Upper lobe of left lung (tissue), 6 donors: ENCODE results near the gene MID1. TPM values are rescaled to one million over a fixed set of nuclear protein-coding genes. Genes with fewer than 3 reads are reported as not detected.

ENCODE experiments used
- ATAC-seq, 2 donors: fragments of 200-7000 bp; cut with Tn5 transposase; one replicate each; pipeline ENCODE4 v1.9.1; 2022; ENCODE audit warnings: mild to moderate bottlenecking in 2 of 2, moderate library complexity in 2 of 2; ENCODE audit not compliant: low FRiP score in 2 of 2
- DNase-seq, 2 donors: peaks; one replicate each; pipeline ENCODE4 v3.0.0-alpha.2; 2019 to 2020
- H3K27ac ChIP-seq, 4 donors: fragments of 200-600 bp; sonication (generic); one replicate each; pipeline ENCODE4 v1.5.1; 2016 to 2019
- H3K27me3 ChIP-seq, 4 donors: fragments of 200-600 bp; sonication (generic); one replicate each; pipeline ENCODE4 v1.5.1; 2017 to 2019
- H3K36me3 ChIP-seq, 4 donors: fragments of 200-600 bp; sonication (generic); one replicate each; pipeline ENCODE4 v1.5.1; 2016 to 2019
- H3K4me1 ChIP-seq, 4 donors: fragments of 200-600 bp; sonication (generic); one replicate each; pipeline ENCODE4 v1.5.1; 2018 to 2019
- H3K4me3 ChIP-seq, 4 donors: fragments of 200-600 bp; sonication (generic); one replicate each; pipeline ENCODE4 v1.5.1; 2017 to 2019; ENCODE audit warnings: mild to moderate bottlenecking in 2 of 4, moderate library complexity in 1 of 4
- H3K9me3 ChIP-seq, 4 donors: fragments of 200-600 bp; sonication (generic); one replicate each; pipeline ENCODE4 v1.5.1; 2018 to 2019
- CTCF ChIP-seq, 6 experiments: fragments of 450-650 bp in 4 of 6; fragments of 200-600 bp in 2 of 6; sonication (generic) in 2 of 6; IDR thresholded peaks; one replicate each; pipeline ENCODE4 v1.5.1; 2016 to 2019; ENCODE audit warnings: antibody characterized with exemption in 6 of 6
- EP300 ChIP-seq, 4 donors: sonication (generic); formaldehyde crosslinking; IDR thresholded peaks; one replicate each; pipeline ENCODE4 v1.5.1; 2017; ENCODE audit warnings: antibody characterized with exemption in 4 of 4, control low read depth in 2 of 4
- POLR2A ChIP-seq, 4 donors: fragments of 450-650 bp; IDR thresholded peaks; one replicate each; pipeline ENCODE4 v1.5.1; 2016 to 2017; ENCODE audit warnings: antibody characterized with exemption in 4 of 4, mild to moderate bottlenecking in 2 of 4
- POLR2AphosphoS5 ChIP-seq, 2 donors: sonication (generic); formaldehyde crosslinking; IDR thresholded peaks; one replicate each; pipeline ENCODE4 v1.5.1; 2017; ENCODE audit warnings: antibody characterized with exemption in 2 of 2
- WGBS, 2 donors: methylation state at CpG; one replicate each; pipeline ENCODE4 v1.1.5; 2017 to 2018; 5-methylcytosine and 5-hydroxymethylcytosine counted together
- total RNA-seq, 6 donors: library from RNA; depleted of rRNA in 4 of 6; stranded (reverse); fragments of >200 nt in 4 of 6; gene quantifications; one replicate each; pipeline versions ENCODE4 v1.1.0 to v1.2.1, GENCODE V29; 2016 to 2021
- donor health status: DM: no; HTN: no; CAD: no; lungs with moderate emphysema.
- donor health status: DM: no; HTN: yes; CAD: no; lungs with severe emphysema.

Gene MID1
- total RNA-seq, 6 donors from 2014 or later, result 17.2 to 36.7 (median 25.6) TPM

DNA sequence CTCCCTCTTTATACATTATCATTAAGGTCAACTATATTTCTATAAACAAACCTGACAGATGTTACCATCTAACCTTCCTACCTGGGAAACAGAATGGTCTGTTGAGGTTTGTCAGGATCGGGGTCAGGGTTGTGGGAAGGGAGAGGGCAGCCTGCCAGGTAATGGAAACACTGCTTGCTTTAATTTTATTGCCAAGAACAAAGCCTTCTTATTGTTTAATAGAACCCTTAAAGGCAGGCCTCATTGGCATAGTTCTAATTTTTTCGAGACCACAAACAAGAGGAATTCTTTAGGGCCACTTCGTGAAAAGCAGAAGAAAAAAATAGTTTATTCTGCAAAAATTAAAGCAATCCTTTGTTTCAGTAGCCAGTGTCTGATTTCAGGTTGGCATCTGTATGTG lies 113.2 kb downstream of the MID1 start:
- no peak for ATAC-seq
- TF ChIP-seq POLR2AphosphoS5 (IDR thresholded peaks at IDR 0.05) (no peak), EP300 (IDR thresholded peaks at IDR 0.05) (no peak), POLR2A (IDR thresholded peaks at IDR 0.05) (no peak), CTCF (IDR thresholded peaks at IDR 0.05) (no peak)
- Histone ChIP-seq H3K9me3 (no peaks in the 10 kb centered on the region), H3K36me3 (no peaks in the 10 kb centered on the region), H3K4me3 (no peak overlapping the region), H3K27ac (no peak overlapping the region), H3K27me3 (no peaks in the 10 kb centered on the region), H3K4me1 (no peaks in the 10 kb centered on the region)
- 19 to 46% methylated on average over 3 of the region's 3 CpGs for WGBS, 2 donors
- no peak for DNase-seq

- no peak for TF ChIP-seq POLR2A (IDR thresholded peaks at IDR 0.05)
- no peak for TF ChIP-seq EP300 (IDR thresholded peaks at IDR 0.05)
- no peak for TF ChIP-seq POLR2AphosphoS5 (IDR thresholded peaks at IDR 0.05)
- no peak for TF ChIP-seq CTCF (IDR thresholded peaks at IDR 0.05)
- no peak for ATAC-seq
- 81 to 86% methylated on average over 3 to 4 of the region's 4 CpGs for WGBS, 2 donors
Measured at GRCh38 chrX:10506781-10507180, 113.6 kb downstream of the MID1 start.

GRCh38 chrX:10505726-10506125 lies 114.7 kb downstream of the MID1 start:
- Histone ChIP-seq H3K9me3 (no peaks in the 10 kb centered on the region), H3K27ac (no peak overlapping the region), H3K4me3 (no peak overlapping the region), H3K4me1 (no peaks in the 10 kb centered on the region), H3K27me3 (no peaks in the 10 kb centered on the region), H3K36me3 (no peaks in the 10 kb centered on the region)
- no peak for DNase-seq
- WGBS, 2 donors, result 76 to 85% methylated on average over 4 of the region's 4 CpGs
- ATAC-seq, result no peak
- no peak for TF ChIP-seq EP300 (IDR thresholded peaks at IDR 0.05)
- TF ChIP-seq POLR2AphosphoS5 (IDR thresholded peaks at IDR 0.05), result no peak

More at GRCh38 chrX:10506781-10507180, 113.6 kb downstream of the MID1 start:
- Histone ChIP-seq H3K27ac (no peak overlapping the region), H3K9me3 (no peaks in the 10 kb centered on the region), H3K36me3 (no peaks in the 10 kb centered on the region), H3K4me3 (no peak overlapping the region), H3K27me3 (no peaks in the 10 kb centered on the region), H3K4me1 (no peaks in the 10 kb centered on the region)
- no peak for DNase-seq

DNA sequence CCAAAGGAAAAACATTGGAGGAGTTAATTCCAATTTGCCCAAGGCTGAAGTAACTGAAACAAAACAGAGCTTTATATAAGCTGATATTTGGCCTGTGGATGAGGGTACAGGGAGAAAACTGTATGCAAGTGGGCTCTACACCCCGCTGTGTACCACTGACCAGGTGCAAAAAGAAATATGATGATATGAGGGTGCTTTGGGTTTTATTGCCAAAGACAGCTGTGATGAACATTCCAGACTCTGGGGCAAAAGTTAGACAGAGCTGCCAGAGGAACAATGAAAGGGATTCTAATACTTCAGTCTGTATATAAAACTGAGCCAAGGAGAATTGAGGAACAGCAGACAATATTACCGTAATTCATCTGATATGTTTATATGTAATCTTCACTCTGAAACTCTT lies 117.4 kb downstream of the MID1 start:
- ATAC-seq (no peak), DNase-seq (no peak)
- no peak overlapping the region for H3K27ac ChIP-seq
- H3K9me3 ChIP-seq, result no peaks in the 10 kb centered on the region
- TF ChIP-seq EP300 (IDR thresholded peaks at IDR 0.05) (no peak), POLR2AphosphoS5 (IDR thresholded peaks at IDR 0.05) (no peak), CTCF (IDR thresholded peaks at IDR 0.05) (no peak), POLR2A (IDR thresholded peaks at IDR 0.05) (no peak)
- no peaks in the 10 kb centered on the region for H3K27me3 ChIP-seq
- no peaks in the 10 kb centered on the region for H3K4me1 ChIP-seq
- WGBS, 2 donors, result 56 to 82% methylated on average over 2 of the region's 2 CpGs
- H3K36me3 ChIP-seq, result no peaks in the 10 kb centered on the region
- no peak overlapping the region for H3K4me3 ChIP-seq

- 75 to 77% methylated on average over 6 of the region's 6 CpGs for WGBS, 2 donors
- Histone ChIP-seq H3K36me3 (no peaks in the 10 kb centered on the region), H3K4me1 (no peaks in the 10 kb centered on the region), H3K9me3 (no peaks in the 10 kb centered on the region), H3K27me3 (no peaks in the 10 kb centered on the region), H3K4me3 (no peak overlapping the region), H3K27ac (no peak overlapping the region)
- no peak for ATAC-seq
- no peak for DNase-seq
- TF ChIP-seq POLR2A (IDR thresholded peaks at IDR 0.05) (no peak), EP300 (IDR thresholded peaks at IDR 0.05) (no peak), CTCF (IDR thresholded peaks at IDR 0.05) (no peak), POLR2AphosphoS5 (IDR thresholded peaks at IDR 0.05) (no peak)
Measured at GRCh38 chrX:10501611-10502010, 118.8 kb downstream of the MID1 start.
